Esophagus (tissue), 2 donors: ENCODE results near the gene ANTXR1. TPM values are rescaled to one million over a fixed set of nuclear protein-coding genes. Genes with fewer than 3 reads are reported as not detected.

ENCODE experiments used
- H3K27ac ChIP-seq, 2 donors: one replicate each; pipeline ENCODE4 v1.5.1; 2013; ENCODE audit warnings: low read depth in 2 of 2, mild to moderate bottlenecking in 2 of 2, inconsistent platforms in 1 of 2, low read length in 1 of 2, moderate library complexity in 1 of 2
- H3K27me3 ChIP-seq, 2 donors: one replicate each; pipeline ENCODE4 v1.6.1; 2013; ENCODE audit warnings: low read length in 2 of 2, control low read depth in 1 of 2, mild to moderate bottlenecking in 1 of 2; ENCODE audit not compliant: insufficient read depth in 2 of 2, control insufficient read depth in 1 of 2
- H3K36me3 ChIP-seq, 2 donors: one replicate each; pipeline ENCODE4 v1.6.1; 2013; ENCODE audit warnings: low read length in 1 of 2; ENCODE audit not compliant: control insufficient read depth in 2 of 2, insufficient read depth in 2 of 2
- H3K4me1 ChIP-seq, 2 donors: one replicate each; pipeline ENCODE4 v1.6.1; 2013; ENCODE audit warnings: low read length in 1 of 2; ENCODE audit not compliant: control insufficient read depth in 2 of 2, insufficient read depth in 2 of 2
- H3K4me3 ChIP-seq, 2 donors: one replicate each; pipeline ENCODE4 v1.5.1; 2013; ENCODE audit warnings: low read length in 2 of 2, mild to moderate bottlenecking in 2 of 2, low read depth in 1 of 2, moderate library complexity in 1 of 2
- H3K9me3 ChIP-seq, 2 donors: one replicate each; pipeline ENCODE4 v1.6.1; 2013; ENCODE audit warnings: mild to moderate bottlenecking in 2 of 2, low read depth in 1 of 2, low read length in 1 of 2, moderate library complexity in 1 of 2; ENCODE audit not compliant: control insufficient read depth in 2 of 2, insufficient read depth in 1 of 2
- WGBS, 2 donors: extraction: QIAGEN DNeasy Blood & Tissue Kit; methylation state at CpG; one replicate each; pipeline ENCODE4 v1.1.7; 2013; 5-methylcytosine and 5-hydroxymethylcytosine counted together
- polyA plus RNA-seq, 2 donors: library from polyadenylated mRNA; stranded (reverse); fragments of 200-250 nt; gene quantifications; one replicate each; pipeline ENCODE4 v1.2.3, GENCODE V29; 2013
- donor health status: healthy with polysubstance abuse.
- donor health status: Bipolar disorder and iron deficiency.

The ANTXR1 gene
- polyA plus RNA-seq, 2 donors: 5.0 to 8.5 TPM

GRCh38 chr2:69087912-69088240 is 74.9 kb downstream of the ANTXR1 start:
- Histone ChIP-seq H3K9me3 (no peaks in the 10 kb centered on the region), H3K27ac (no peak overlapping the region), H3K36me3 (no peaks in the 10 kb centered on the region), H3K4me1 (peaks cover 4% of the 10 kb centered on the region in 2 donors), H3K27me3 (no peaks in the 10 kb centered on the region), H3K4me3 (no peak overlapping the region)
- 54 to 56% methylated on average over 1 of the region's 1 CpG for WGBS, 2 donors

GRCh38 chr2:69088466-69088865 is 75.5 kb downstream of the ANTXR1 start:
- Histone ChIP-seq H3K4me1 (no peaks in the 10 kb centered on the region), H3K36me3 (no peaks in the 10 kb centered on the region), H3K4me3 (no peak overlapping the region), H3K27me3 (no peaks in the 10 kb centered on the region), H3K27ac (peak overlapping the region; percentile 1 to 47), H3K9me3 (no peaks in the 10 kb centered on the region)
- WGBS, 2 donors: 91 to 92% methylated on average over 3 of the region's 3 CpGs

GRCh38 chr2:69089266-69089665 is 76.3 kb downstream of the ANTXR1 start:
- Histone ChIP-seq H3K4me1 (no peaks in the 10 kb centered on the region), H3K27me3 (no peaks in the 10 kb centered on the region), H3K9me3 (no peaks in the 10 kb centered on the region), H3K27ac (no peak overlapping the region), H3K36me3 (no peaks in the 10 kb centered on the region), H3K4me3 (no peak overlapping the region)
- 75 to 78% methylated on average over 3 of the region's 3 CpGs for WGBS, 2 donors

- no peak overlapping the region for H3K27ac ChIP-seq
- H3K4me3 ChIP-seq: no peak overlapping the region
- H3K9me3 ChIP-seq: no peaks in the 10 kb centered on the region
- H3K27me3 ChIP-seq: no peaks in the 10 kb centered on the region
- 86 to 87% methylated on average over 1 of the region's 1 CpG for WGBS, 2 donors
- no peaks in the 10 kb centered on the region for H3K4me1 ChIP-seq
- no peaks in the 10 kb centered on the region for H3K36me3 ChIP-seq
Observed at GRCh38 chr2:69089998-69090397, 77.0 kb downstream of the ANTXR1 start.

- 87 to 94% methylated on average over 6 of the region's 6 CpGs for WGBS, 2 donors
- Histone ChIP-seq H3K27ac (no peak overlapping the region), H3K4me1 (no peaks in the 10 kb centered on the region), H3K4me3 (no peak overlapping the region), H3K36me3 (no peaks in the 10 kb centered on the region), H3K27me3 (no peaks in the 10 kb centered on the region), H3K9me3 (no peaks in the 10 kb centered on the region)
Observed at GRCh38 chr2:69090820-69091219, 77.8 kb downstream of the ANTXR1 start.

GRCh38 chr2:69092857-69093256 is 79.9 kb downstream of the ANTXR1 start:
- no peaks in the 10 kb centered on the region for H3K9me3 ChIP-seq
- H3K4me1 ChIP-seq: no peaks in the 10 kb centered on the region
- H3K4me3 ChIP-seq: no peak overlapping the region
- no peaks in the 10 kb centered on the region for H3K27me3 ChIP-seq
- H3K27ac ChIP-seq: no peak overlapping the region
- WGBS, 2 donors: 91 to 94% methylated on average over 1 of the region's 1 CpG
- no peaks in the 10 kb centered on the region for H3K36me3 ChIP-seq

GRCh38 chr2:69095305-69095704 is 82.3 kb downstream of the ANTXR1 start:
- 66 to 73% methylated on average over 2 of the region's 2 CpGs for WGBS, 2 donors
- Histone ChIP-seq H3K4me3 (no peak overlapping the region), H3K9me3 (no peaks in the 10 kb centered on the region), H3K4me1 (peaks cover 0 to 2% of the 10 kb centered on the region in 2 donors), H3K27me3 (no peaks in the 10 kb centered on the region), H3K36me3 (no peaks in the 10 kb centered on the region), H3K27ac (peak overlapping the region; percentile 23 to 34)

GRCh38 chr2:69096326-69097095 is 83.5 kb downstream of the ANTXR1 start:
- Histone ChIP-seq H3K27me3 (no peaks in the 10 kb centered on the region), H3K36me3 (no peaks in the 10 kb centered on the region), H3K27ac (no peak overlapping the region), H3K9me3 (no peaks in the 10 kb centered on the region), H3K4me1 (peaks cover 0 to 2% of the 10 kb centered on the region in 2 donors), H3K4me3 (no peak overlapping the region)
- 81 to 87% methylated on average over 2 of the region's 2 CpGs for WGBS, 2 donors

GRCh38 chr2:69097148-69097610 is 84.2 kb downstream of the ANTXR1 start:
- H3K27me3 ChIP-seq: no peaks in the 10 kb centered on the region
- peaks cover 0 to 2% of the 10 kb centered on the region in 2 donors for H3K4me1 ChIP-seq
- H3K9me3 ChIP-seq: no peaks in the 10 kb centered on the region
- 42 to 57% methylated on average over 2 of the region's 2 CpGs for WGBS, 2 donors
- no peak overlapping the region for H3K4me3 ChIP-seq
- H3K27ac ChIP-seq: no peak overlapping the region
- no peaks in the 10 kb centered on the region for H3K36me3 ChIP-seq
